H7 (cell line): Measurements from ENCODE around the gene ELMOD3. TPM values are rescaled to one million over a fixed set of nuclear protein-coding genes. Genes with fewer than 3 reads are reported as not detected.
"Not testable (repeated sequence)": the region's sequence is repeated elsewhere in the genome, so short reads cannot be mapped to it uniquely, and the experiment has no call there.

Experiments used
- DNase-seq: peaks from one replicate; pipeline ENCODE4 v3.0.0; 2012
- H3K27me3 ChIP-seq: 2 replicates; pipeline ENCODE4 v1.6.0; 2011; ENCODE audit warnings: mild to moderate bottlenecking, low read length; ENCODE audit not compliant: control insufficient read depth, insufficient read depth
- H3K36me3 ChIP-seq: replicated peaks from 2 replicates; pipeline ENCODE4 v1.5.1; 2011; ENCODE audit warnings: low read length; ENCODE audit not compliant: control insufficient read depth, insufficient read depth
- H3K4me3 ChIP-seq: 2 replicates; pipeline ENCODE4 v1.5.1; 2011; ENCODE audit warnings: low read depth, mild to moderate bottlenecking, control low read depth, low read length, moderate library complexity; ENCODE audit not compliant: insufficient read depth
- total RNA-seq: library from RNA; depleted of rRNA; stranded (reverse); fragments of >200 nt; shearing (Covaris generic); gene quantifications from 2 replicates; pipeline ENCODE4 v1.2.3, GENCODE V29; 2014; rRNA removed

The ELMOD3 gene
- total RNA-seq, 1 experiment from 2014 or later, result 11.5 TPM

GRCh38 chr2:85438201-85439024, 83.8 kb downstream of the ELMOD3 start:
- Histone ChIP-seq H3K36me3 (no peaks in the 10 kb centered on the region), H3K4me3 (peak overlapping the region; percentile 23), H3K27me3 (no peaks in the 10 kb centered on the region)
- DNase-seq, result peak; percentile 76

GRCh38 chr2:85439025-85439472, 84.5 kb downstream of the ELMOD3 start:
- H3K4me3 ChIP-seq, result no peak overlapping the region
- DNase-seq, result no peak
- no peaks in the 10 kb centered on the region for H3K27me3 ChIP-seq
- no peaks in the 10 kb centered on the region for H3K36me3 ChIP-seq

- not testable (repeated sequence) for H3K4me3 ChIP-seq, H3K27me3 ChIP-seq, DNase-seq, H3K36me3 ChIP-seq
Measured at GRCh38 chr2:85439569-85439968, 85.0 kb downstream of the ELMOD3 start.

DNA sequence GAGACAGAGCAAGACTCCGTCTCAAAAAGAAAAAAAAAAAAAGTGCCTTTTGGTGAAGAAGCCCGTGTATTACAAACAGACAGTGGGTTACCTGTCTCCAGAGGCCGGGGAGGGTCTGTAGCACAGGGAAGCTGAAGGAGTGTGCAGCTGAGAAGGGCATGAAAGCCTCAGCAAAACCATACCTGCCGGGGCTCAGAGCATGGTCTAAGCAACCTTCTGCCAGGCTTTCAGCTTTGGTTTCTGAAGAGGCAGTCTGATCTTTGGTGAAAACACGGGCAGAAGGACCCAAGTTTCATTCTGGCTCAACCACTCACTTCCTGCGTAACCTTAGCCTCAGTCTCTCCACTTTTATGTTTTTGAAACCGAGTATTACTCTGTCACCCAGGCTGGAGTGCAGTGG, 85.4 kb downstream of the ELMOD3 start:
- no peaks in the 10 kb centered on the region for H3K36me3 ChIP-seq
- DNase-seq, result no peak
- no peak overlapping the region for H3K4me3 ChIP-seq
- no peaks in the 10 kb centered on the region; the same call in 1 of the 2 replicates for H3K27me3 ChIP-seq

DNA sequence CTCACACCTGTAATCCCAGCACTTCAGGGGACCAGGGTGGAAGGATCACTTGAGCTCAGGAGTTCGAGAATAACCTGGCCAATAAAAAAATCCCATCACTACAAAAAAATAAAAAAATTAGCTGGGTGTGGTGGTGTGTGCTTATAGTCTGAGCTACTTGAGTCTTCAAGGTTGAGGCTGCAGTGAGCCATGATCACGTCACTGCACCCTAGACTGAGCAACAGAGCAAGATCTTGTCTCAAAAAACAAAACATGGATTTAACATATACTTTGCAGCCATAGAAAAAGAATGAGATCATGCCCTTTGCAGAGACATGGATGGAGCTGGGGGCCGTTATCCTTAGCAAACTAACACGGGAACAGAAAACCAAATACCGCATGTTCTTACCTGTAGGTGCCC, 86.2 kb downstream of the ELMOD3 start:
- no peak overlapping the region for H3K4me3 ChIP-seq
- DNase-seq, result no peak
- H3K36me3 ChIP-seq, result no peaks in the 10 kb centered on the region
- H3K27me3 ChIP-seq, result no peaks in the 10 kb centered on the region; the same call in 1 of the 2 replicates

Other genes starting within 250 kb of the ELMOD3 start
- 9.9 and 10.7 TPM in 2 replicates for gene TCF7L1, start 221.4 kb upstream of the ELMOD3 start, total RNA-seq
- 33.0 and 37.0 TPM in 2 replicates for gene TGOLN2, start 26.8 kb upstream of the ELMOD3 start, total RNA-seq
- gene RETSAT, start 241 bp upstream of the ELMOD3 start, total RNA-seq, result 18.5 and 29.6 TPM in 2 replicates
- 242 and 268 TPM in 2 replicates for gene CAPG, start 55.6 kb downstream of the ELMOD3 start, total RNA-seq
- not detected in 2 replicates for gene SH2D6, start 63.9 kb downstream of the ELMOD3 start, total RNA-seq
- gene MAT2A, start 184.4 kb downstream of the ELMOD3 start, total RNA-seq, result 57.6 and 98.6 TPM in 2 replicates
- gene GGCX, start 206.7 kb downstream of the ELMOD3 start, total RNA-seq, result 23.3 and 33.0 TPM in 2 replicates
- 17.7 and 33.0 TPM in 2 replicates for gene VAMP8, start 222.8 kb downstream of the ELMOD3 start, total RNA-seq
- gene VAMP5, start 229.7 kb downstream of the ELMOD3 start, total RNA-seq, result 1.00 and 1.4 TPM in 2 replicates
- 159 and 201 TPM in 2 replicates for gene RNF181, start 241.0 kb downstream of the ELMOD3 start, total RNA-seq
- 15.7 and 17.9 TPM in 2 replicates for gene TMEM150A, start 247.9 kb downstream of the ELMOD3 start, total RNA-seq